Measurements from ENCODE around the gene CSNK1D. TPM values are rescaled to one million over a fixed set of nuclear protein-coding genes. Genes with fewer than 3 reads are reported as not detected.

The CSNK1D gene
- total RNA-seq, 1 donor: 50.3 TPM

DNA sequence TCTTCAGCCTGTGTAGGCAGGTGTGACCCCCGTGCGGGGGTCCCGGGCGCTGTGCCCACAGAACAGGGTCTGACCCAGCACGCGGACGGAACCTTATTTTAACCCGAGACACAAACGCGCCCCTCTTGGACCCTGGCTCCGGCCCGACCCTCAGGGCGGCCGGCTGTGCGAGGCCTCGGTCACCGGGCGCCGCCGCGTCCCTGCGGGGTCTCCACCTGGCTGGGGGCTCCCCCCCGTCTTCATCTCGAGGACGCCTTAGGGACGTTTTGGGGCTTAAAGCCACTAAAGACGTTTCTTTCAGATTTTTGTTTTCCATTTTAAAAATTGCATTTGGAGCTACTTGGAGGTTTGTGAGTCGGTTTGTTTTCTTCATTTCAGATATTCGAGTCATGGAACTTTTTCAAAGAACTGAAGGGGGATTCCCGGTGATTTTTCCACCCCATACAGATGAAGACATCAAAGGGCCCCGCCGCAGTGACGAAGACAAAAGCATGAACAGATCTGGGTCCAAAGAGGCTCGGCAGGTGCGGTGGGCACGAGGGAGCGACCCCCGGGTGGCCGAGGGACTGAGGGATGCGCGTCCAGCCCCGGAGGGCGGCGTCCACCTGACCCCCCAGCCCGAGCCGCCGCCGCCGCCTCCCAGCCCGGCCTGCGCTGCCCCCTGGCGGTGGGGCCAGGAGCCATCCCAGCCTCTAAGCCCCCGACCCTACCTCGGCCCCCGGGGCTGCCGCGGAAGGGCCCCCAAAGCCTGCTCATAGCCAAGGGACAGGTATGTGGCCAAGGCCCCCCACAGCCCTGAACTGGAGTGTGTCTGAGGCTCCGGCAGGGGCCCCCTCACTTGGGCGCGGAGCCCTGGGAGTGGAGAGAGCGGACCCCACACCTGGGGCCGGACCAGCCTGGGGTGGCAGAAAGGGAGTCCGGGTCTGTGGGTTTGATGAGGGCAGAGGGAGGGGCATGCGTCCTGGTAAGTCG, 47.7 kb upstream of the CSNK1D start:
- Histone ChIP-seq H4K20me1 (ENCODE audit: insufficient read depth, low read length) (no peaks in the 10 kb centered on the region), H3K9me3 (ENCODE audit: low read depth, low read length) (no peaks in the 10 kb centered on the region), H3K27me3 (ENCODE audit: insufficient read depth, low read length) (peaks cover 11% of the 10 kb centered on the region), H3K36me3 (ENCODE audit: insufficient read depth, low read length) (no peaks in the 10 kb centered on the region), H3K27ac (ENCODE audit: low read depth, low read length) (no peak overlapping the region), H3K4me2 (ENCODE audit: insufficient read depth, low read length) (peak overlapping the region; percentile 16), H3K79me2 (ENCODE audit: insufficient read depth, low read length) (no peaks in the 10 kb centered on the region), H2AFZ (ENCODE audit: low read length) (no peak overlapping the region), H3K4me3 (ENCODE audit: insufficient read depth, low read length) (no peak overlapping the region), H3K4me1 (ENCODE audit: insufficient read depth, low read length) (no peaks in the 10 kb centered on the region)
- peak; percentile 97 for DNase-seq (ENCODE audit: insufficient read length, low spot score, missing footprints)
- TF ChIP-seq, protein P1, sequence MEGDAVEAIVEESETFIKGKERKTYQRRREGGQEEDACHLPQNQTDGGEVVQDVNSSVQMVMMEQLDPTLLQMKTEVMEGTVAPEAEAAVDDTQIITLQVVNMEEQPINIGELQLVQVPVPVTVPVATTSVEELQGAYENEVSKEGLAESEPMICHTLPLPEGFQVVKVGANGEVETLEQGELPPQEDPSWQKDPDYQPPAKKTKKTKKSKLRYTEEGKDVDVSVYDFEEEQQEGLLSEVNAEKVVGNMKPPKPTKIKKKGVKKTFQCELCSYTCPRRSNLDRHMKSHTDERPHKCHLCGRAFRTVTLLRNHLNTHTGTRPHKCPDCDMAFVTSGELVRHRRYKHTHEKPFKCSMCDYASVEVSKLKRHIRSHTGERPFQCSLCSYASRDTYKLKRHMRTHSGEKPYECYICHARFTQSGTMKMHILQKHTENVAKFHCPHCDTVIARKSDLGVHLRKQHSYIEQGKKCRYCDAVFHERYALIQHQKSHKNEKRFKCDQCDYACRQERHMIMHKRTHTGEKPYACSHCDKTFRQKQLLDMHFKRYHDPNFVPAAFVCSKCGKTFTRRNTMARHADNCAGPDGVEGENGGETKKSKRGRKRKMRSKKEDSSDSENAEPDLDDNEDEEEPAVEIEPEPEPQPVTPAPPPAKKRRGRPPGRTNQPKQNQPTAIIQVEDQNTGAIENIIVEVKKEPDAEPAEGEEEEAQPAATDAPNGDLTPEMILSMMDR (IDR thresholded peaks at IDR 0.05; ENCODE audit: extremely low read depth, low read depth, low read length): peak; percentile 57

DNA sequence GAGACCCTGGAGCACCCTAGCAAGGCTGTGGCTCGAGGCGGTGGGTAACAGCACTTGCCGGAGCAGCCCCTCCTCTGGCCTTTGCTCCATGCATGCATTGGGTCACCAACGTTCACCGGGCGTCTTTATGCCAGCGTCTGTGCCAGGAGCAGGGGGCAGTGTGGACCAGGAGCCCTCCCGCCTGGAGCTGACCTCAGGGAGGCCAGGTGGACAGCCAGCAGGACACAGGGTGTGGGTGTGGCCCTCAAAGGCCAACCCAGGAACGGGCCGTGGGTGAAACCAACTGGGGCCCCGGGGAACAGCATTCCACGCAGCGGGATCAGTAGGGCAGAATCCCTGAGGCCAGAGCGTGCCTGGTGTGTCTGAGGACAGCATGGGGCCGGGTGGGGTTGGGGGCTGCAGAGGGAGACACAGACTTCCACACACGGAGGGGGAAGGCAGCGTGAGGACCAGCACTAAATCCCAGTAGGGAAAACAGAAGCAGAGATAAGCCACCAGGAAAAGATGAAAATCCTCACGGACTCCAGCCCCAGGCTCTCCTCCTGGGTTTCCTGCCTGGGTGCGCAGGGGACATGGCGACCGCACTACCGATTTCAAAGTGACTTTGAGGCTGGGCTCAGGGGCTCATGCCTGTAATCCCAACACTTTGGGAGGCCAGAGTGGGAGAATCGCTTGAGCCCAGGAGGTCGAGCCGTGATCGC, 46.8 kb upstream of the CSNK1D start:
- Histone ChIP-seq H3K4me3 (ENCODE audit: insufficient read depth, low read length) (no peak overlapping the region), H3K4me1 (ENCODE audit: insufficient read depth, low read length) (no peaks in the 10 kb centered on the region), H3K79me2 (ENCODE audit: insufficient read depth, low read length) (no peaks in the 10 kb centered on the region), H2AFZ (ENCODE audit: low read length) (no peak overlapping the region), H3K4me2 (ENCODE audit: insufficient read depth, low read length) (no peak overlapping the region), H3K27me3 (ENCODE audit: insufficient read depth, low read length) (peaks cover 20% of the 10 kb centered on the region), H4K20me1 (ENCODE audit: insufficient read depth, low read length) (no peaks in the 10 kb centered on the region), H3K27ac (ENCODE audit: low read depth, low read length) (no peak overlapping the region), H3K36me3 (ENCODE audit: insufficient read depth, low read length) (no peaks in the 10 kb centered on the region), H3K9me3 (ENCODE audit: low read depth, low read length) (no peaks in the 10 kb centered on the region)
- DNase-seq (ENCODE audit: insufficient read length, low spot score, missing footprints): peak; percentile 86
- TF ChIP-seq, protein P1 (IDR thresholded peaks at IDR 0.05; ENCODE audit: extremely low read depth, low read depth, low read length): no peak

DNA sequence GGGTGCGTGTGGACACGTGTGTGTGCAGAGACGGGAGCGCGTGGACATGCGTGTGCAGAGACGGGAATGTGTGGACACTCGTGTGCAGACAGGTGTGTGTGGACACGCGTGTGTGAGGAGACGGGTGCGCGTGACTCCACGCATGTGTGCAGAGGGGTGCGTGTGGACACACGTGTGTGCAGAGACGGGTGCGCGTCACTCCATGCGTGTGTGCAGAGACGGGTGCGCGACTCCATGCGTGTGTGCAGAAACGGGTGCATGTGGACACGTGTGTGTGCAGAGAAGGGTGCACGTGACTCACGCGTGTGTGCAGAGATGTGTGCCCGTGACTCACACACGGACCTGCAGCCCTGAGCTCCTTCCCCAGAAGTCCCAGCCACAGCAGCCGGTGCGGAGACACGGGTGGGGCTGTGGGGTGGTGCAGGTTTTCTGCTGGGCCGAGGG, 46.1 kb upstream of the CSNK1D start:
- no peak overlapping the region for H3K27ac ChIP-seq (ENCODE audit: low read depth, low read length)
- TF ChIP-seq, protein P1 (IDR thresholded peaks at IDR 0.05; ENCODE audit: extremely low read depth, low read depth, low read length): no peak
- H3K36me3 ChIP-seq (ENCODE audit: insufficient read depth, low read length): no peaks in the 10 kb centered on the region
- peaks cover 24% of the 10 kb centered on the region for H3K27me3 ChIP-seq (ENCODE audit: insufficient read depth, low read length)
- no peaks in the 10 kb centered on the region for H4K20me1 ChIP-seq (ENCODE audit: insufficient read depth, low read length)
- no peak overlapping the region for H2AFZ ChIP-seq (ENCODE audit: low read length)
- peak; percentile 81 for DNase-seq (ENCODE audit: insufficient read length, low spot score, missing footprints)
- no peaks in the 10 kb centered on the region for H3K9me3 ChIP-seq (ENCODE audit: low read depth, low read length)
- no peak overlapping the region for H3K4me3 ChIP-seq (ENCODE audit: insufficient read depth, low read length)
- H3K4me1 ChIP-seq (ENCODE audit: insufficient read depth, low read length): no peaks in the 10 kb centered on the region
- H3K4me2 ChIP-seq (ENCODE audit: insufficient read depth, low read length): no peak overlapping the region
- no peaks in the 10 kb centered on the region for H3K79me2 ChIP-seq (ENCODE audit: insufficient read depth, low read length)

Measured in osteoblast (primary cell).